Lung (tissue), 12 donors: ENCODE measurements around the gene MRPL17. TPM values are rescaled to one million over a fixed set of nuclear protein-coding genes. Genes with fewer than 3 reads are reported as not detected.

Experiments
- ATAC-seq: fragments of 200-7000 bp; cut with Tn5 transposase; one replicate; pipeline ENCODE4 v1.9.1; 2020; ENCODE audit warnings: moderate number of reproducible peaks; ENCODE audit not compliant: insufficient read depth, low FRiP score
- DNase-seq, 3 donors: peaks; one replicate each; pipeline ENCODE4 v3.0.0-alpha.2; 2013 to 2017
- H3K27ac ChIP-seq, 2 donors: one replicate each; pipeline ENCODE4 v1.5.1; 2013; ENCODE audit warnings: mild to moderate bottlenecking in 2 of 2, moderate library complexity in 2 of 2, control low read depth in 1 of 2, inconsistent platforms in 1 of 2, low read depth in 1 of 2, low read length in 1 of 2
- H3K27me3 ChIP-seq, 3 donors: one replicate each; pipeline ENCODE4 v1.5.1; 2013; ENCODE audit warnings: low read length in 2 of 3; ENCODE audit not compliant: control insufficient read depth in 3 of 3, insufficient read depth in 3 of 3
- H3K36me3 ChIP-seq, 4 donors: one replicate each; pipeline ENCODE4 v1.5.1; 2013; ENCODE audit warnings: low read length in 4 of 4, mild to moderate bottlenecking in 1 of 4, moderate library complexity in 1 of 4; ENCODE audit not compliant: control insufficient read depth in 4 of 4, insufficient read depth in 4 of 4
- H3K4me1 ChIP-seq, 5 donors: one replicate each; pipeline ENCODE4 v1.5.1; 2013; ENCODE audit warnings: low read length in 5 of 5, mild to moderate bottlenecking in 2 of 5, moderate library complexity in 1 of 5; ENCODE audit not compliant: control insufficient read depth in 5 of 5, insufficient read depth in 5 of 5
- H3K4me3 ChIP-seq: one replicate; pipeline ENCODE4 v1.5.1; 2013; ENCODE audit warnings: mild to moderate bottlenecking, control low read depth, moderate library complexity
- H3K9ac ChIP-seq, 2 donors: one replicate each; pipeline ENCODE4 v1.5.1; 2013; ENCODE audit warnings: low read length in 2 of 2, control low read depth in 1 of 2; ENCODE audit not compliant: insufficient read depth in 1 of 2
- H3K9me3 ChIP-seq, 4 donors: one replicate each; pipeline ENCODE4 v1.5.1; 2013; ENCODE audit warnings: low read length in 3 of 4, mild to moderate bottlenecking in 1 of 4, moderate library complexity in 1 of 4; ENCODE audit not compliant: control insufficient read depth in 4 of 4, insufficient read depth in 3 of 4
- WGBS, 2 donors: extraction: QIAGEN DNeasy Blood & Tissue Kit; methylation state at CpG; one replicate each; pipeline ENCODE4 v1.1.7; 2013; 5-methylcytosine and 5-hydroxymethylcytosine counted together
- polyA plus RNA-seq, 2 donors: library from polyadenylated mRNA; stranded (reverse); fragments of 200-250 nt; gene quantifications; one replicate each; pipeline ENCODE4 v1.2.1, GENCODE V29; 2013
- total RNA-seq, 2 donors: library from RNA; depleted of rRNA in 1 of 2; stranded (reverse); fragments of >200 nt in 1 of 2; gene quantifications; one replicate each; pipeline ENCODE4 v1.2.1, GENCODE V29; 2014 to 2021
- TF ChIP-seq, protein P1 (sequence below): IDR thresholded peaks from 2 replicates; pipeline ENCODE4 v1.5.1; 2012; ENCODE audit warnings: mild to moderate bottlenecking; ENCODE audit errors: control extremely low read depth, extremely low read depth
- donor health status: control.
- donor health status: control.
- donor health status: Bipolar disorder and iron deficiency.
- donor health status: healthy.
- donor health status: DM: yes; HTN: yes; CAD: no.

The MRPL17 gene
- total and polyA plus RNA-seq, 4 donors, result 28.2 to 81.4 (median 45.9) TPM

DNA sequence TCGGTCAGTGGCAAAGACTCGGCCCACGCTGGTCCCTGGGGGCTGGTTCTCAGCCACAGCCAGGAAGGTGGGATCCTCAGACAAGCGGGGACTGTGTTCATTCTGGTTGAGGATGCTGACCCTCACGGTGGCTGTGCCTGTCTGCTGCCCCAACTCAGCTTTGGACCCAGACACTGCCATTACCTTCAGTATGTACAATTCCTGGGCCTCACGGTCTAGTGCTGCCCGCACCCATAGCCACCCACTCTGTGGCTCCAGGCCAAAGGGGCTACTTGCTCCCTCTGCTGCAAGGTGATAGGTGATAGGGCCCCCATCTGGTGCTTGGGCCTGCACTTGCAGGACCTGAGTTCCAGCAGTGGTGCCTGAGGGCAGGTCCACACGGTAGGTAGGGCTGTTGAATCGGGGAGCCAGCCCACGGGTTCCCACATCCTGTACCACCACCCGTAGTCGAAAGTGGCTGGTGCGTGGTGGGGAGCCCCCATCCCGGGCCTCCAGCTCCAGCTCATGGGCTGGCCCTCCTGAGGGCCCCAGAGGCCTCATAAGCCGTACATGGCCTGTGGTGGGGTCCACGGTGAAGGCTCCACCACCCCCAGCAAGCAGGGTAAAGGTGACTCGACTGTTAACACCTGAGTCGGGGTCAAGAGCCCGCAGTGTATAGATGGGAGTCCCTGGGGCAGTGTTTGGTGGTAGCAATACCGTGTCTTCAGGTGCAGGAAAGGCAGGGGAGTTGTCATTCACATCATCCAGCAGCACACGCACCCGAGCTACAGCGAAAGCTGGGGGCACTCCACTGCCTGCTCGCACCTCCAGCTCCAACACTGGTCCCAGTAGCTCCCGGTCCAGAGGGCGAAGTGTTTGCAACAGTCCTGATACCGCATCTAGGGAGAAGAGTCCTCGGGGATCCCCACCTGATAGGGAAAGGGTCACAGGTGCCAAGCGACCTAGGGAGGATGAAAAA, 50.7 kb downstream of the MRPL17 start:
- no peak overlapping the region for H3K9ac ChIP-seq
- peaks cover 0 to 45% (median 19%) of the 10 kb centered on the region in 4 donors for H3K36me3 ChIP-seq
- DNase-seq, result no peak
- H3K27ac ChIP-seq, result no peak overlapping the region
- no peaks in the 10 kb centered on the region for H3K27me3 ChIP-seq
- H3K4me3 ChIP-seq, result no peak overlapping the region
- peaks cover 0 to 23% (median 10%) of the 10 kb centered on the region in 5 donors for H3K4me1 ChIP-seq
- WGBS, 2 donors, result 93% methylated on average over 29 of the region's 29 CpGs
- H3K9me3 ChIP-seq, result peaks cover 0 to 2% (median 0%) of the 10 kb centered on the region in 4 donors
- TF ChIP-seq, protein P1, sequence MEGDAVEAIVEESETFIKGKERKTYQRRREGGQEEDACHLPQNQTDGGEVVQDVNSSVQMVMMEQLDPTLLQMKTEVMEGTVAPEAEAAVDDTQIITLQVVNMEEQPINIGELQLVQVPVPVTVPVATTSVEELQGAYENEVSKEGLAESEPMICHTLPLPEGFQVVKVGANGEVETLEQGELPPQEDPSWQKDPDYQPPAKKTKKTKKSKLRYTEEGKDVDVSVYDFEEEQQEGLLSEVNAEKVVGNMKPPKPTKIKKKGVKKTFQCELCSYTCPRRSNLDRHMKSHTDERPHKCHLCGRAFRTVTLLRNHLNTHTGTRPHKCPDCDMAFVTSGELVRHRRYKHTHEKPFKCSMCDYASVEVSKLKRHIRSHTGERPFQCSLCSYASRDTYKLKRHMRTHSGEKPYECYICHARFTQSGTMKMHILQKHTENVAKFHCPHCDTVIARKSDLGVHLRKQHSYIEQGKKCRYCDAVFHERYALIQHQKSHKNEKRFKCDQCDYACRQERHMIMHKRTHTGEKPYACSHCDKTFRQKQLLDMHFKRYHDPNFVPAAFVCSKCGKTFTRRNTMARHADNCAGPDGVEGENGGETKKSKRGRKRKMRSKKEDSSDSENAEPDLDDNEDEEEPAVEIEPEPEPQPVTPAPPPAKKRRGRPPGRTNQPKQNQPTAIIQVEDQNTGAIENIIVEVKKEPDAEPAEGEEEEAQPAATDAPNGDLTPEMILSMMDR, result no peak
- ATAC-seq, result no peak

- DNase-seq, result no peak
- no peak overlapping the region for H3K9ac ChIP-seq
- H3K27ac ChIP-seq, result no peak overlapping the region
- peaks cover 0 to 54% (median 27%) of the 10 kb centered on the region in 4 donors for H3K36me3 ChIP-seq
- WGBS, 2 donors, result 84 to 94% methylated on average over 11 of the region's 11 CpGs
- peaks cover 0 to 2% (median 0%) of the 10 kb centered on the region in 4 donors for H3K9me3 ChIP-seq
- no peaks in the 10 kb centered on the region for H3K27me3 ChIP-seq
- no peak overlapping the region for H3K4me3 ChIP-seq
- no peak for ATAC-seq
- H3K4me1 ChIP-seq, result peaks cover 0 to 16% (median 10%) of the 10 kb centered on the region in 5 donors
- TF ChIP-seq, protein P1, result no peak
Measured at GRCh38 chr11:6631361-6631890, 51.7 kb downstream of the MRPL17 start.

DNA sequence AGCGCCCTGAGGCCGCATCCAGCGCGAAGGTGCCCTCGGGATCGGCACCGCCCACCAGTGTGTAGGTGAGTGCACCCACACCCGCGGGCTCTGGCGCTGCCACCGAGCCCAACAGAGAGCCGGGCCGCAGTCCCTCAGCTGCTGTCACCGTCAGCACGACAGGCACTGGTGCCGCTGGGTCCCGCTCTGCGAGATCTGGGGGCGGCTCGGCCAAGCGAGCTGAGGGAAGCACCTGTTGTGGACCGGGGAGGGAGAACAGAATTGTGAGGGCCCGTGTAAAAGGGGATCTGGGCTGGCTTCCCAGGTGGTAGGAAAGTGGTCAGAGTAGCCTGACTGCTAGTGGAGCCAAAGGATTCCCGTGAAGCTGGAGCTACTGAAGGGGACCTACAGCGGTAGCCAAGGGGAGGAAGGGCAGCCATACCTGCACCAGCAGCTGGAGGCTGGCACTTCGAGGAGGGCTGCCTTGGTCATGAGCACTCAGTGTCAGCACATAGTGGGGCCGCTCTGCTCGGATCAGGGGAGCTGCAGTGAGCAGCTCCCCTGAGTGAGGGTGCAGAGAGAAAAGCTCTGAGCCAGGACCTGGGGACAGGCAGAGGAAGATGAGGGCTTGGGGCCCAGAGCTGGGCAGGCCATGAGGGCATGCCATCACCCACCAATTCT, 52.4 kb downstream of the MRPL17 start:
- no peak overlapping the region for H3K9ac ChIP-seq
- peaks cover 0 to 61% (median 32%) of the 10 kb centered on the region in 4 donors for H3K36me3 ChIP-seq
- ATAC-seq (no peak), DNase-seq (no peak)
- WGBS, 2 donors, result 73 to 85% methylated on average over 27 to 28 of the region's 28 CpGs
- H3K27me3 ChIP-seq, result no peaks in the 10 kb centered on the region
- TF ChIP-seq, protein P1, result no peak
- no peak overlapping the region for H3K27ac ChIP-seq
- H3K4me3 ChIP-seq, result no peak overlapping the region
- peaks cover 0 to 10% (median 8%) of the 10 kb centered on the region in 5 donors for H3K4me1 ChIP-seq
- peaks cover 0 to 2% (median 0%) of the 10 kb centered on the region in 4 donors for H3K9me3 ChIP-seq

Other genes starting within 250 kb of the MRPL17 start
- gene HPX, start 242.4 kb downstream of the MRPL17 start, total RNA-seq, result 1 to 10 TPM; 2.3 to 3.5 TPM
- 1 to 10 TPM in 1 of 2 donors, under 1 TPM in 1; 0.46 to 1.3 TPM for gene HPX, start 242.4 kb downstream of the MRPL17 start, polyA plus RNA-seq
- gene TRIM3, start 209.4 kb downstream of the MRPL17 start, total RNA-seq, result 10 to 100 TPM; 28.4 to 29.0 TPM
- 10 to 100 TPM; 15.7 to 16.4 TPM for gene TRIM3, start 209.4 kb downstream of the MRPL17 start, polyA plus RNA-seq
- gene ARFIP2, start 202.0 kb downstream of the MRPL17 start, total RNA-seq, result 10 to 100 TPM; 34.0 to 53.7 TPM
- gene ARFIP2, start 202.0 kb downstream of the MRPL17 start, polyA plus RNA-seq, result 10 to 100 TPM; 41.9 to 51.1 TPM
- gene TIMM10B, start 201.8 kb downstream of the MRPL17 start, total RNA-seq, result 10 to 100 TPM; 31.5 to 43.4 TPM
- 10 to 100 TPM; 20.5 to 32.6 TPM for gene TIMM10B, start 201.8 kb downstream of the MRPL17 start, polyA plus RNA-seq
- 10 to 100 TPM; 15.2 to 15.6 TPM for gene DNHD1, start 186.1 kb downstream of the MRPL17 start, total RNA-seq
- gene DNHD1, start 186.1 kb downstream of the MRPL17 start, polyA plus RNA-seq, result 1 to 10 TPM; 4.5 to 8.8 TPM
- gene RRP8, start 79.7 kb downstream of the MRPL17 start, total RNA-seq, result 10 to 100 TPM; 15.0 to 19.1 TPM
- gene RRP8, start 79.7 kb downstream of the MRPL17 start, polyA plus RNA-seq, result 10 to 100 TPM; 16.2 to 17.4 TPM
- gene ILK, start 79.6 kb downstream of the MRPL17 start, total RNA-seq, result 100 to 1,000 TPM; 134 to 147 TPM
- gene ILK, start 79.6 kb downstream of the MRPL17 start, polyA plus RNA-seq, result 100 to 1,000 TPM in 1 of 2 donors, 10 to 100 TPM in 1; 91.1 to 138 TPM
- 100 to 1,000 TPM in 1 of 2 donors, 10 to 100 TPM in 1; 23.9 to 149 TPM for gene TAF10, start 71.1 kb downstream of the MRPL17 start, total RNA-seq
- 100 to 1,000 TPM; 108 to 126 TPM for gene TAF10, start 71.1 kb downstream of the MRPL17 start, polyA plus RNA-seq
- gene TPP1, start 63.9 kb downstream of the MRPL17 start, total RNA-seq, result 100 to 1,000 TPM; 124 to 150 TPM
- gene TPP1, start 63.9 kb downstream of the MRPL17 start, polyA plus RNA-seq, result 100 to 1,000 TPM in 1 of 2 donors, 10 to 100 TPM in 1; 57.6 to 169 TPM
- gene DCHS1, start 27.5 kb downstream of the MRPL17 start, total RNA-seq, result 10 to 100 TPM; 14.9 to 39.9 TPM
- 1 to 10 TPM; 6.0 to 8.2 TPM for gene DCHS1, start 27.5 kb downstream of the MRPL17 start, polyA plus RNA-seq
- under 1 TPM; 0.06 to 0.18 TPM for gene OR2AG2, start 88.6 kb upstream of the MRPL17 start, total RNA-seq
- gene OR2AG2, start 88.6 kb upstream of the MRPL17 start, polyA plus RNA-seq, result under 1 TPM in 1 of 2 donors, not detected in 1; 0.01 TPM
- gene OR2AG1, start 99.7 kb upstream of the MRPL17 start, total RNA-seq, result not detected
- not detected for gene OR2AG1, start 99.7 kb upstream of the MRPL17 start, polyA plus RNA-seq
- under 1 TPM; 0.21 to 0.23 TPM for gene OR6A2, start 116.3 kb upstream of the MRPL17 start, total RNA-seq
- not detected for gene OR6A2, start 116.3 kb upstream of the MRPL17 start, polyA plus RNA-seq
- gene OR10A5, start 162.3 kb upstream of the MRPL17 start, total RNA-seq, result not detected
- gene OR10A5, start 162.3 kb upstream of the MRPL17 start, polyA plus RNA-seq, result not detected
- gene OR10A2, start 179.7 kb upstream of the MRPL17 start, total RNA-seq, result not detected
- not detected for gene OR10A2, start 179.7 kb upstream of the MRPL17 start, polyA plus RNA-seq
- not detected for gene OR10A4, start 193.3 kb upstream of the MRPL17 start, total RNA-seq
- gene OR10A4, start 193.3 kb upstream of the MRPL17 start, polyA plus RNA-seq, result not detected
- gene OR2D2, start 209.2 kb upstream of the MRPL17 start, total RNA-seq, result under 1 TPM in 1 of 2 donors, not detected in 1; 0.25 TPM
- gene OR2D2, start 209.2 kb upstream of the MRPL17 start, polyA plus RNA-seq, result not detected
- gene OR2D3, start 237.7 kb upstream of the MRPL17 start, total RNA-seq, result not detected
- not detected for gene OR2D3, start 237.7 kb upstream of the MRPL17 start, polyA plus RNA-seq
- gene ZNF215, start 243.1 kb upstream of the MRPL17 start, total RNA-seq, result 1 to 10 TPM; 1.2 to 3.9 TPM
- gene ZNF215, start 243.1 kb upstream of the MRPL17 start, polyA plus RNA-seq, result under 1 TPM; 0.26 to 0.54 TPM